Erythroblast (primary cell): ENCODE measurements around the gene CCDC174.

Source experiments
- GATA1 ChIP-seq: IDR thresholded peaks from 2 replicates; pipeline ENCODE4 v1.6.1; 2011; ENCODE audit warnings: low read depth, mild to moderate bottlenecking, control low read depth, low read length, moderate library complexity
- POLR2A ChIP-seq: IDR thresholded peaks from 2 replicates; pipeline ENCODE4 v1.6.1; 2011; ENCODE audit warnings: mild to moderate bottlenecking, low read length

- TF ChIP-seq POLR2A (no peak), GATA1 (no peak)
Observed at GRCh38 chr3:14602804-14603644, 48.5 kb upstream of the CCDC174 start.
